MCF 10A (cell line): ENCODE measurements around the gene PTPN2. TPM values are rescaled to one million over a fixed set of nuclear protein-coding genes. Genes with fewer than 3 reads are reported as not detected.

ENCODE experiments used
- BruUV-seq: library from RNA; stranded (reverse); fragments of 400-500 nt; replicated peaks from 2 replicates; lab custom pipeline; 2021; lab: Mats Ljungman, UMichigan
- CTCF ChIA-PET: fragments of 300-600 bp; sonication (Branson Sonifier 250); formaldehyde crosslinking; extraction: SDS; loops from one replicate; lab custom pipeline; 2021; ENCODE audit warnings: antibody characterized with exemption, inconsistent platforms; lab: Yijun Ruan, JAX
- POLR2A ChIA-PET: fragments of 300-600, 350-650 bp; sonication (Branson Sonifier 250); formaldehyde crosslinking; extraction: SDS; loops from one replicate; lab custom pipeline; 2020; ENCODE audit warnings: antibody characterized with exemption, inconsistent platforms; lab: Yijun Ruan, JAX
- DNase-seq: peaks from one replicate; pipeline ENCODE4 v3.0.0-alpha.2; 2018; ENCODE audit not compliant: unreplicated experiment
- H3K27ac Mint-ChIP-seq: one replicate; pipeline ENCODE4 v1.8.0; 2022; ENCODE audit warnings: mild to moderate bottlenecking, low read depth, mixed read lengths; ENCODE audit not compliant: unreplicated experiment
- H3K27me3 Mint-ChIP-seq: one replicate; pipeline ENCODE4 v1.8.0; 2022; ENCODE audit warnings: mixed read lengths; ENCODE audit not compliant: insufficient read depth, unreplicated experiment
- H3K36me3 Mint-ChIP-seq: one replicate; pipeline ENCODE4 v1.8.0; 2022; ENCODE audit warnings: mild to moderate bottlenecking, moderate library complexity, mixed read lengths; ENCODE audit not compliant: insufficient read depth, unreplicated experiment
- H3K4me1 Mint-ChIP-seq: one replicate; pipeline ENCODE4 v1.8.0; 2022; ENCODE audit warnings: mixed read lengths; ENCODE audit not compliant: insufficient read depth, unreplicated experiment
- H3K4me3 Mint-ChIP-seq: one replicate; pipeline ENCODE4 v1.8.0; 2022; ENCODE audit warnings: mild to moderate bottlenecking, moderate library complexity, mixed read lengths; ENCODE audit not compliant: unreplicated experiment
- H3K9me3 Mint-ChIP-seq: one replicate; pipeline ENCODE4 v1.8.0; 2022; ENCODE audit warnings: mixed read lengths; ENCODE audit not compliant: unreplicated experiment
- CTCF ChIP-seq: fragments of 200-600 bp; IDR thresholded peaks from one replicate; pipeline ENCODE4 v1.8.0; 2022; ENCODE audit warnings: antibody characterized with exemption, mild to moderate bottlenecking; ENCODE audit not compliant: unreplicated experiment
- intact Hi-C: fragments of 100-400 bp; cut with micrococcal nuclease; formaldehyde crosslinking; loops from 2 replicates; pipeline ENCODE4 v1.14.1; 2022
- total RNA-seq: library from RNA; stranded (reverse); gene quantifications from 2 replicates; pipeline ENCODE4 v1.2.3, GENCODE V29; 2022

Gene PTPN2
- total RNA-seq, 1 experiment from 2014 or later, result 75.2 TPM

- Mint-ChIP-seq H3K4me3 (no peak overlapping the region), H3K27ac (no peak overlapping the region), H3K36me3 (peaks cover 29% of the 10 kb centered on the region), H3K9me3 (no peaks in the 10 kb centered on the region), H3K27me3 (no peaks in the 10 kb centered on the region), H3K4me1 (peaks cover 41% of the 10 kb centered on the region)
- ChIA-PET POLR2A (interaction anchor here (1.0 to 2.9 kb wide), 5 partner anchors 14 to 49 kb away, joined by 3 to 19 read pairs (median 5); partner anchors contain the start of gene PTPN2), CTCF (interaction anchor here (0.6 to 1.7 kb wide), 6 partner anchors 21 to 113 kb away, joined by 3 to 6 read pairs (median 4); no protein-coding TSS in a partner anchor)
- no peak for TF ChIP-seq CTCF
- peak; percentile 11 for DNase-seq
- intact Hi-C loops, result no loop called here
- no TSS peak for BruUV-seq
Observed at GRCh38 chr18:12841070-12841469, 43.0 kb downstream of the PTPN2 start.

- Mint-ChIP-seq H3K4me3 (no peak overlapping the region), H3K36me3 (peaks cover 34% of the 10 kb centered on the region), H3K27ac (peak overlapping the region; percentile 87), H3K4me1 (peaks cover 42% of the 10 kb centered on the region), H3K9me3 (no peaks in the 10 kb centered on the region), H3K27me3 (no peaks in the 10 kb centered on the region)
- ChIA-PET POLR2A (interaction anchor here (0.8 to 2.9 kb wide), 5 partner anchors 15 to 145 kb away, joined by 3 to 19 read pairs (median 5); partner anchors contain the start of gene PTPN2), CTCF (interaction anchor here (0.6 to 1.7 kb wide), 5 partner anchors 21 to 95 kb away, joined by 3 to 6 read pairs (median 4); no protein-coding TSS in a partner anchor)
- no TSS peak for BruUV-seq
- TF ChIP-seq CTCF, result no peak
- intact Hi-C loops, result no loop called here
- DNase-seq, result no peak
Observed at GRCh38 chr18:12840382-12840781, 43.7 kb downstream of the PTPN2 start.

GRCh38 chr18:12839526-12840196 lies 44.4 kb downstream of the PTPN2 start:
- no peaks in the 10 kb centered on the region for H3K27me3 Mint-ChIP-seq
- H3K9me3 Mint-ChIP-seq, result no peaks in the 10 kb centered on the region
- ChIA-PET CTCF (interaction anchor here (0.7 kb wide), 1 partner anchor 42 kb away, joined by 4 read pairs; no protein-coding TSS in a partner anchor), POLR2A (interaction anchor here (0.7 to 2.9 kb wide), 7 partner anchors 16 to 146 kb away, joined by 3 to 19 read pairs (median 5); partner anchors contain the start of genes CEP76, PSMG2 and PTPN2)
- no TSS peak for BruUV-seq
- peak overlapping the region; percentile 87 for H3K27ac Mint-ChIP-seq
- H3K36me3 Mint-ChIP-seq, result peaks cover 40% of the 10 kb centered on the region
- H3K4me1 Mint-ChIP-seq, result peaks cover 42% of the 10 kb centered on the region
- no peak overlapping the region for H3K4me3 Mint-ChIP-seq
- no peak for TF ChIP-seq CTCF
- peak; percentile 31 for DNase-seq
- intact Hi-C loops, result loop anchor here (2.0 kb wide), 1 partner anchor 43 kb away; no protein-coding TSS in a partner anchor

- H3K9me3 Mint-ChIP-seq, result no peaks in the 10 kb centered on the region
- peaks cover 43% of the 10 kb centered on the region for H3K36me3 Mint-ChIP-seq
- peaks cover 42% of the 10 kb centered on the region for H3K4me1 Mint-ChIP-seq
- H3K27me3 Mint-ChIP-seq, result no peaks in the 10 kb centered on the region
- intact Hi-C loops, result loop anchor here (2.0 kb wide), 1 partner anchor 44 kb away; no protein-coding TSS in a partner anchor
- peak; percentile 53 for DNase-seq
- no TSS peak for BruUV-seq
- H3K27ac Mint-ChIP-seq, result peak overlapping the region; percentile 87
- POLR2A ChIA-PET, result interaction anchor here (0.6 to 2.9 kb wide), 14 partner anchors 8 to 1095 kb away, joined by 3 to 34 read pairs (median 5); partner anchors contain the start of genes CEP192, CEP76, PSMG2 and PTPN2
- H3K4me3 Mint-ChIP-seq, result no peak overlapping the region
- no peak for TF ChIP-seq CTCF
- CTCF ChIA-PET, result interaction anchor here (1.0 kb wide), 1 partner anchor 53 kb away, joined by 3 read pairs; no protein-coding TSS in a partner anchor
Observed at GRCh38 chr18:12839057-12839525, 44.9 kb downstream of the PTPN2 start.
